GM21737 (cell line): ENCODE results near the gene DCAF4.
"Not testable (repeated sequence)": the region's sequence is repeated elsewhere in the genome, so short reads cannot be mapped to it uniquely, and the experiment has no call there.

Source experiments
- ATAC-seq: cut with Tn5 transposase; IDR thresholded peaks from one replicate; pipeline ENCODE4 v1.9.1; 2021; ENCODE audit warnings: mild to moderate bottlenecking, moderate library complexity; ENCODE audit not compliant: unreplicated experiment

The DCAF4 gene

GRCh38 chr14:72966038-72966437 is 39.8 kb downstream of the DCAF4 start:
- no peak for ATAC-seq

GRCh38 chr14:72968316-72968715 is 42.1 kb downstream of the DCAF4 start:
- ATAC-seq, result no peak

- ATAC-seq, result no peak
Observed at GRCh38 chr14:72970058-72970630, 43.9 kb downstream of the DCAF4 start.

- ATAC-seq, result no peak
Observed at GRCh38 chr14:72970824-72971434, 44.7 kb downstream of the DCAF4 start.

GRCh38 chr14:72974661-72975060 is 48.4 kb downstream of the DCAF4 start:
- no peak for ATAC-seq

GRCh38 chr14:72975770-72976169 is 49.5 kb downstream of the DCAF4 start:
- ATAC-seq, result no peak

- ATAC-seq, result no peak
Observed at GRCh38 chr14:72978856-72979255, 52.6 kb downstream of the DCAF4 start.

GRCh38 chr14:72980863-72981262 is 54.6 kb downstream of the DCAF4 start:
- ATAC-seq, result no peak

GRCh38 chr14:72982146-72982708 is 56.0 kb downstream of the DCAF4 start:
- no peak for ATAC-seq

- no peak for ATAC-seq
Observed at GRCh38 chr14:72986214-72986613, 60.0 kb downstream of the DCAF4 start.

- ATAC-seq, result no peak
Observed at GRCh38 chr14:72986857-72987256, 60.6 kb downstream of the DCAF4 start.

GRCh38 chr14:72990171-72990570 is 63.9 kb downstream of the DCAF4 start:
- ATAC-seq, result no peak

- ATAC-seq, result no peak
Observed at GRCh38 chr14:72996916-72997315, 70.7 kb downstream of the DCAF4 start.

- ATAC-seq, result no peak
Observed at GRCh38 chr14:72998252-72998903, 72.1 kb downstream of the DCAF4 start.

- no peak for ATAC-seq
Observed at GRCh38 chr14:72999316-72999715, 73.1 kb downstream of the DCAF4 start.

- no peak for ATAC-seq
Observed at GRCh38 chr14:73000073-73000472, 73.8 kb downstream of the DCAF4 start.

- no peak for ATAC-seq
Observed at GRCh38 chr14:73003681-73004080, 77.4 kb downstream of the DCAF4 start.

- ATAC-seq, result not testable (repeated sequence)
Observed at GRCh38 chr14:73004641-73005040, 78.4 kb downstream of the DCAF4 start.

- ATAC-seq, result no peak
Observed at GRCh38 chr14:73007835-73008234, 81.6 kb downstream of the DCAF4 start.

- ATAC-seq, result no peak
Observed at GRCh38 chr14:73008501-73008900, 82.2 kb downstream of the DCAF4 start.
